Measurements from ENCODE around the gene SAMD10.

DNA sequence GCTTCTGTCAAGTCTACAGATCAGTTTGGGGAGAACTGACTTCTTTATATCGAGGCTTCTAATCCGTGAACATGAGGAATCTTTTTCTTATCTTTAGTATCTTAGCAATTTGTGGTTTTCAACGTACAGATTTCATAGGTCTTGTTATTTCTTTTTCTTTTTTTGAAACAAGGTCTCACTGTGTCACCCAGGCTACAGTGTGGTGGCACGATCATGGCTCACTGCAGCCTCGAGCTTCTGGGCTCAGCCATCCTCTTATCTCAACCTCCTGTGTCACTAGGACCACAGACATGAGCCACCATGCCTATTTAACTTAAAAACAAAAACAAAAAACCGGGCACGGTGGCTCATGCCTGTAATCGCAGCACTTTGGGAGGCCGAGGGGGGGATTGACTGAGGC, 55.2 kb downstream of the SAMD10 start:
- TF ChIP-seq, protein P1, sequence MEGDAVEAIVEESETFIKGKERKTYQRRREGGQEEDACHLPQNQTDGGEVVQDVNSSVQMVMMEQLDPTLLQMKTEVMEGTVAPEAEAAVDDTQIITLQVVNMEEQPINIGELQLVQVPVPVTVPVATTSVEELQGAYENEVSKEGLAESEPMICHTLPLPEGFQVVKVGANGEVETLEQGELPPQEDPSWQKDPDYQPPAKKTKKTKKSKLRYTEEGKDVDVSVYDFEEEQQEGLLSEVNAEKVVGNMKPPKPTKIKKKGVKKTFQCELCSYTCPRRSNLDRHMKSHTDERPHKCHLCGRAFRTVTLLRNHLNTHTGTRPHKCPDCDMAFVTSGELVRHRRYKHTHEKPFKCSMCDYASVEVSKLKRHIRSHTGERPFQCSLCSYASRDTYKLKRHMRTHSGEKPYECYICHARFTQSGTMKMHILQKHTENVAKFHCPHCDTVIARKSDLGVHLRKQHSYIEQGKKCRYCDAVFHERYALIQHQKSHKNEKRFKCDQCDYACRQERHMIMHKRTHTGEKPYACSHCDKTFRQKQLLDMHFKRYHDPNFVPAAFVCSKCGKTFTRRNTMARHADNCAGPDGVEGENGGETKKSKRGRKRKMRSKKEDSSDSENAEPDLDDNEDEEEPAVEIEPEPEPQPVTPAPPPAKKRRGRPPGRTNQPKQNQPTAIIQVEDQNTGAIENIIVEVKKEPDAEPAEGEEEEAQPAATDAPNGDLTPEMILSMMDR (IDR thresholded peaks at IDR 0.05 in 2 of 3, conservative IDR thresholded peaks at IDR 0.05 in 1 of 3; ENCODE audit: control insufficient read depth in 2 of 3, extremely low read depth in 1 of 3, insufficient read depth in 1 of 3, low read depth in 3 of 3, low read length in 3 of 3) = no peak
- TF ChIP-seq, protein P2, sequence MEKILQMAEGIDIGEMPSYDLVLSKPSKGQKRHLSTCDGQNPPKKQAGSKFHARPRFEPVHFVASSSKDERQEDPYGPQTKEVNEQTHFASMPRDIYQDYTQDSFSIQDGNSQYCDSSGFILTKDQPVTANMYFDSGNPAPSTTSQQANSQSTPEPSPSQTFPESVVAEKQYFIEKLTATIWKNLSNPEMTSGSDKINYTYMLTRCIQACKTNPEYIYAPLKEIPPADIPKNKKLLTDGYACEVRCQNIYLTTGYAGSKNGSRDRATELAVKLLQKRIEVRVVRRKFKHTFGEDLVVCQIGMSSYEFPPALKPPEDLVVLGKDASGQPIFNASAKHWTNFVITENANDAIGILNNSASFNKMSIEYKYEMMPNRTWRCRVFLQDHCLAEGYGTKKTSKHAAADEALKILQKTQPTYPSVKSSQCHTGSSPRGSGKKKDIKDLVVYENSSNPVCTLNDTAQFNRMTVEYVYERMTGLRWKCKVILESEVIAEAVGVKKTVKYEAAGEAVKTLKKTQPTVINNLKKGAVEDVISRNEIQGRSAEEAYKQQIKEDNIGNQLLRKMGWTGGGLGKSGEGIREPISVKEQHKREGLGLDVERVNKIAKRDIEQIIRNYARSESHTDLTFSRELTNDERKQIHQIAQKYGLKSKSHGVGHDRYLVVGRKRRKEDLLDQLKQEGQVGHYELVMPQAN (conservative IDR thresholded peaks at IDR 0.05) = no peak
- TF ChIP-seq NR2C2 (IDR thresholded peaks at IDR 0.05; ENCODE audit: borderline replicate concordance, control insufficient read depth, insufficient read length, low read depth) (no peak), FOS (IDR thresholded peaks at IDR 0.05; ENCODE audit: borderline replicate concordance, extremely low read depth, insufficient read length) (no peak), CHD2 (IDR thresholded peaks at IDR 0.05; ENCODE audit: borderline replicate concordance, low read depth, low read length) (no peak), IKZF1 (conservative IDR thresholded peaks at IDR 0.05) (no peak), CHD1 (IDR thresholded peaks at IDR 0.05; ENCODE audit: low read depth, low read length) (no peak), POLR2AphosphoS5 (IDR thresholded peaks at IDR 0.05; ENCODE audit: low read length) (no peak), POLR2A (IDR thresholded peaks at IDR 0.05; ENCODE audit: low read depth, low read length) (no peak), SP1 (IDR thresholded peaks at IDR 0.05; ENCODE audit: low read depth, low read length) (no peak)
- TF ChIP-seq, protein P3, sequence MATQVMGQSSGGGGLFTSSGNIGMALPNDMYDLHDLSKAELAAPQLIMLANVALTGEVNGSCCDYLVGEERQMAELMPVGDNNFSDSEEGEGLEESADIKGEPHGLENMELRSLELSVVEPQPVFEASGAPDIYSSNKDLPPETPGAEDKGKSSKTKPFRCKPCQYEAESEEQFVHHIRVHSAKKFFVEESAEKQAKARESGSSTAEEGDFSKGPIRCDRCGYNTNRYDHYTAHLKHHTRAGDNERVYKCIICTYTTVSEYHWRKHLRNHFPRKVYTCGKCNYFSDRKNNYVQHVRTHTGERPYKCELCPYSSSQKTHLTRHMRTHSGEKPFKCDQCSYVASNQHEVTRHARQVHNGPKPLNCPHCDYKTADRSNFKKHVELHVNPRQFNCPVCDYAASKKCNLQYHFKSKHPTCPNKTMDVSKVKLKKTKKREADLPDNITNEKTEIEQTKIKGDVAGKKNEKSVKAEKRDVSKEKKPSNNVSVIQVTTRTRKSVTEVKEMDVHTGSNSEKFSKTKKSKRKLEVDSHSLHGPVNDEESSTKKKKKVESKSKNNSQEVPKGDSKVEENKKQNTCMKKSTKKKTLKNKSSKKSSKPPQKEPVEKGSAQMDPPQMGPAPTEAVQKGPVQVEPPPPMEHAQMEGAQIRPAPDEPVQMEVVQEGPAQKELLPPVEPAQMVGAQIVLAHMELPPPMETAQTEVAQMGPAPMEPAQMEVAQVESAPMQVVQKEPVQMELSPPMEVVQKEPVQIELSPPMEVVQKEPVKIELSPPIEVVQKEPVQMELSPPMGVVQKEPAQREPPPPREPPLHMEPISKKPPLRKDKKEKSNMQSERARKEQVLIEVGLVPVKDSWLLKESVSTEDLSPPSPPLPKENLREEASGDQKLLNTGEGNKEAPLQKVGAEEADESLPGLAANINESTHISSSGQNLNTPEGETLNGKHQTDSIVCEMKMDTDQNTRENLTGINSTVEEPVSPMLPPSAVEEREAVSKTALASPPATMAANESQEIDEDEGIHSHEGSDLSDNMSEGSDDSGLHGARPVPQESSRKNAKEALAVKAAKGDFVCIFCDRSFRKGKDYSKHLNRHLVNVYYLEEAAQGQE (IDR thresholded peaks at IDR 0.05; ENCODE audit: low read depth, low read length) = no peak

Measured in GM12878 (cell line).